Smooth muscle cell (in vitro differentiated cells): ENCODE measurements around the gene RIPOR2. TPM values are rescaled to one million over a fixed set of nuclear protein-coding genes. Genes with fewer than 3 reads are reported as not detected.

Experiments used
- DNase-seq: peaks from one replicate; lab custom pipeline; 2025; ENCODE audit not compliant: unreplicated experiment; lab: John Stamatoyannopoulos, UW
- H2AFZ ChIP-seq: fragments of 200-600 bp; sonication (generic); 2 replicates; pipeline ENCODE4 v1.6.0; 2016; ENCODE audit warnings: antibody characterized with exemption, low read depth, mild to moderate bottlenecking
- H3F3A ChIP-seq: fragments of 200-600 bp; sonication (generic); 2 replicates; pipeline ENCODE4 v1.6.0; 2017; ENCODE audit warnings: antibody characterized with exemption, low read depth
- H3K27ac ChIP-seq: fragments of 200-600 bp; sonication (generic); 2 replicates; pipeline ENCODE4 v1.5.1; 2016; ENCODE audit warnings: low read depth, mild to moderate bottlenecking
- H3K27me3 ChIP-seq: fragments of 200-600 bp; sonication (generic); 2 replicates; pipeline ENCODE4 v1.6.1; 2016; ENCODE audit warnings: low read depth, mild to moderate bottlenecking
- H3K36me3 ChIP-seq: fragments of 200-600 bp; sonication (generic); 2 replicates; pipeline ENCODE4 v1.5.1; 2016; ENCODE audit warnings: low read depth
- H3K4me1 ChIP-seq: fragments of 200-600 bp; sonication (generic); 2 replicates; pipeline ENCODE4 v1.5.1; 2016; ENCODE audit warnings: low read depth
- H3K4me2 ChIP-seq: fragments of 200-600 bp; sonication (generic); 2 replicates; pipeline ENCODE4 v1.6.0; 2016; ENCODE audit warnings: mild to moderate bottlenecking
- H3K4me3 ChIP-seq: fragments of 200-600 bp; sonication (generic); 2 replicates; pipeline ENCODE4 v1.5.1; 2016; ENCODE audit warnings: mild to moderate bottlenecking
- H3K79me2 ChIP-seq: fragments of 200-600 bp; sonication (generic); 2 replicates; pipeline ENCODE4 v1.6.0; 2016; ENCODE audit warnings: low read depth, mild to moderate bottlenecking
- H3K9ac ChIP-seq: fragments of 200-600 bp; sonication (generic); 2 replicates; pipeline ENCODE4 v1.6.0; 2016; ENCODE audit warnings: low read depth
- H3K9me3 ChIP-seq: fragments of 200-600 bp; sonication (generic); replicated peaks from 2 replicates; pipeline ENCODE4 v1.5.1; 2016; ENCODE audit warnings: low read depth
- H4K20me1 ChIP-seq: fragments of 200-600 bp; sonication (generic); 2 replicates; pipeline ENCODE4 v1.6.0; 2016; ENCODE audit warnings: low read depth
- WGBS: methylation state at CpG from one replicate; pipeline ENCODE4 v1.1.7; 2016; ENCODE audit warnings: low lambda C conversion rate; 5-methylcytosine and 5-hydroxymethylcytosine counted together
- polyA plus RNA-seq: library from polyadenylated mRNA; unstranded; fragments of >200 nt; fragmentation: Nextera tagmentation; extraction: Ambion mirVana; gene quantifications from 2 replicates; pipeline ENCODE4 v1.2.1, GENCODE V29; 2016
- total RNA-seq: library from RNA; depleted of rRNA; stranded (reverse); fragments of >200 nt; gene quantifications from 2 replicates; pipeline ENCODE4 v1.2.3, GENCODE V29; 2014
- TF ChIP-seq, protein P1 (sequence below): fragments of 200-600 bp; sonication (generic); IDR thresholded peaks from 2 replicates; pipeline ENCODE4 v1.5.1; 2017; ENCODE audit warnings: borderline replicate concordance, mild to moderate bottlenecking, antibody characterized with exemption; ENCODE audit not compliant: insufficient read depth, poor library complexity, severe bottlenecking

RIPOR2 gene
- total and polyA plus RNA-seq, 2 experiments from 2014 or later, result 2.3 to 5.6 TPM

DNA sequence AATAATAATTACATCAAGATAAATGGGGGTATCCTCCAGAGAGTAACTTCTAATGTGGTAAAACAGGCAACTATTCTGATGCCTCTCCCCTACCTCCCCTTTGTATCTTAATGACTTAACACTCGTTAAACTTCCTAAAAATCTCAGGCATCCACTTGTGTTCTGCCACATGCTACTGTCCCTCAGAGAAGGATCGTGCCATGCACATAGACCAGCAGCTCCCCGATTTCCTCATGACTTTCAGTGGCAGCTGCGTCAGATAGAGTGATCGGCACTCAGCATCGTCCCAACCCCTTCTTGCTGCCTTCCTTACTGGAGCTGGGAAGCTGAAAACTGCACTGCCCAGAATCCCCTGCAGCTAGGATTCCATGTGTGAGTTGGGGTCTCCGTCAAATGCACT is 32.1 kb downstream of the RIPOR2 start:
- TF ChIP-seq, protein P1, sequence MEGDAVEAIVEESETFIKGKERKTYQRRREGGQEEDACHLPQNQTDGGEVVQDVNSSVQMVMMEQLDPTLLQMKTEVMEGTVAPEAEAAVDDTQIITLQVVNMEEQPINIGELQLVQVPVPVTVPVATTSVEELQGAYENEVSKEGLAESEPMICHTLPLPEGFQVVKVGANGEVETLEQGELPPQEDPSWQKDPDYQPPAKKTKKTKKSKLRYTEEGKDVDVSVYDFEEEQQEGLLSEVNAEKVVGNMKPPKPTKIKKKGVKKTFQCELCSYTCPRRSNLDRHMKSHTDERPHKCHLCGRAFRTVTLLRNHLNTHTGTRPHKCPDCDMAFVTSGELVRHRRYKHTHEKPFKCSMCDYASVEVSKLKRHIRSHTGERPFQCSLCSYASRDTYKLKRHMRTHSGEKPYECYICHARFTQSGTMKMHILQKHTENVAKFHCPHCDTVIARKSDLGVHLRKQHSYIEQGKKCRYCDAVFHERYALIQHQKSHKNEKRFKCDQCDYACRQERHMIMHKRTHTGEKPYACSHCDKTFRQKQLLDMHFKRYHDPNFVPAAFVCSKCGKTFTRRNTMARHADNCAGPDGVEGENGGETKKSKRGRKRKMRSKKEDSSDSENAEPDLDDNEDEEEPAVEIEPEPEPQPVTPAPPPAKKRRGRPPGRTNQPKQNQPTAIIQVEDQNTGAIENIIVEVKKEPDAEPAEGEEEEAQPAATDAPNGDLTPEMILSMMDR, result no peak
- H3K4me2 ChIP-seq, result no peak overlapping the region
- WGBS, result 89% methylated on average over 7 of the region's 7 CpGs
- H3F3A ChIP-seq, result no peaks in the 10 kb centered on the region
- no peak overlapping the region for H2AFZ ChIP-seq
- H3K27ac ChIP-seq, result no peak overlapping the region
- no peaks in the 10 kb centered on the region for H3K9me3 ChIP-seq
- H3K4me3 ChIP-seq, result no peak overlapping the region
- DNase-seq, result no peak
- H3K4me1 ChIP-seq, result peaks cover 12% of the 10 kb centered on the region
- no peaks in the 10 kb centered on the region for H3K27me3 ChIP-seq
- H3K79me2 ChIP-seq, result no peaks in the 10 kb centered on the region
- H3K36me3 ChIP-seq, result no peaks in the 10 kb centered on the region
- H3K9ac ChIP-seq, result no peak overlapping the region
- no peaks in the 10 kb centered on the region for H4K20me1 ChIP-seq

DNA sequence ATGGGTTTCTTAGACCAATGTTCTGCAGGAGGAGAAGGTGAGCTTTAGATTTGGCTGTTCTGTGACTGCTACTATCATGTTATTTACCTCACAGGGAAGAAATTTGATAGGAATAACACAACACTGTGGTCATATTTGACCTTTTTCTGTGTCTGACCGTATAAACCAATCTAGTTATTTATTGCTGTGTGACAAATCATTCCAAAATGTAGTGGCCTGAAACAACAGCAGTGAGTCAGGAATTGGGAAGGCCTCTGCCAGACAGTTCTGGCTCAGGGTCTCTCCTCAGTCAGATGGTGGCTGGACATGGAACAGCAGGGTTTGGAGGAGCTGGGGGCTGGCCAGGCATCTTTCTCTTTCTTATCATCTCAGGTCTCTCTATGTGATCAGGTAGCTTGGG is 33.0 kb downstream of the RIPOR2 start:
- TF ChIP-seq, protein P1, result no peak
- Histone ChIP-seq H2AFZ (no peak overlapping the region), H3K9ac (no peak overlapping the region), H3K36me3 (no peaks in the 10 kb centered on the region), H3K27ac (no peak overlapping the region), H4K20me1 (no peaks in the 10 kb centered on the region), H3K9me3 (no peaks in the 10 kb centered on the region), H3K4me2 (no peak overlapping the region), H3K79me2 (no peaks in the 10 kb centered on the region), H3F3A (no peaks in the 10 kb centered on the region), H3K4me3 (no peak overlapping the region), H3K27me3 (no peaks in the 10 kb centered on the region), H3K4me1 (peaks cover 7% of the 10 kb centered on the region)
- WGBS, result 32% methylated on average over 1 of the region's 1 CpG
- no peak for DNase-seq

DNA sequence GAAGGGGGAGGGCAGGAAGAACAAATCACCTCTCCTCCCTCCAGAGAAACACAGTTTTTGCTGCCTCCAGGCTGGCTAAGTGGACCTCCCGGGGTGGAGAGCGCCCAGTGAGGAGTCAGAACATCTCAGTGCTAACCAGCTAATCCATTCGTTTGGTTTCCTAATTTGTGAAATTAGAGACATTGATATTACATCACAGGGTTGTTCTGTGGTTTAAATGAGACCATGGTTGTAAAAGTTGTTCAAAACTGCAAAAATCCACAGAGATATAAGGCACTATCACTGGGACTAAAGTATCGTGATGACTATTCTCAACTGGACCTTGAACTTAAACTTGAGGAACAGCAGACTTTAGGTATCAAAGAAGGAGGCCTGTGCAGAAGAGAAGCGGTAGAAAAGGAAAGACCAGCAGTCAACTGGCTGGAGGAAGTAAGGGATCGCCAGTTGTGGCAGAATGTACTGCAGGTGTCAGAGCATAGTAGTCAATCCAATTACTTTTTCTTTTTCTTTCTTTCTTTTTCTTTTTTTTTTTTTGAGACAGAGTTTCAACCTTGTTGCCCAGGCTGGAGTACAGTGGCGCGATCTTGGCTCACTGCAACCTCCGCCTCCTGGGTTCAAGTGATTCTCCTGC is 33.9 kb downstream of the RIPOR2 start:
- H3K9ac ChIP-seq, result no peak overlapping the region
- no peaks in the 10 kb centered on the region for H3K79me2 ChIP-seq
- no peak for DNase-seq
- no peak overlapping the region for H2AFZ ChIP-seq
- H3K27ac ChIP-seq, result no peak overlapping the region
- H4K20me1 ChIP-seq, result no peaks in the 10 kb centered on the region
- 87% methylated on average over 9 of the region's 9 CpGs for WGBS
- H3K4me2 ChIP-seq, result no peak overlapping the region
- TF ChIP-seq, protein P1, result no peak
- no peaks in the 10 kb centered on the region for H3K9me3 ChIP-seq
- peaks cover 7% of the 10 kb centered on the region for H3K4me1 ChIP-seq
- H3F3A ChIP-seq, result no peaks in the 10 kb centered on the region
- H3K27me3 ChIP-seq, result no peaks in the 10 kb centered on the region
- no peaks in the 10 kb centered on the region for H3K36me3 ChIP-seq
- no peak overlapping the region for H3K4me3 ChIP-seq

DNA sequence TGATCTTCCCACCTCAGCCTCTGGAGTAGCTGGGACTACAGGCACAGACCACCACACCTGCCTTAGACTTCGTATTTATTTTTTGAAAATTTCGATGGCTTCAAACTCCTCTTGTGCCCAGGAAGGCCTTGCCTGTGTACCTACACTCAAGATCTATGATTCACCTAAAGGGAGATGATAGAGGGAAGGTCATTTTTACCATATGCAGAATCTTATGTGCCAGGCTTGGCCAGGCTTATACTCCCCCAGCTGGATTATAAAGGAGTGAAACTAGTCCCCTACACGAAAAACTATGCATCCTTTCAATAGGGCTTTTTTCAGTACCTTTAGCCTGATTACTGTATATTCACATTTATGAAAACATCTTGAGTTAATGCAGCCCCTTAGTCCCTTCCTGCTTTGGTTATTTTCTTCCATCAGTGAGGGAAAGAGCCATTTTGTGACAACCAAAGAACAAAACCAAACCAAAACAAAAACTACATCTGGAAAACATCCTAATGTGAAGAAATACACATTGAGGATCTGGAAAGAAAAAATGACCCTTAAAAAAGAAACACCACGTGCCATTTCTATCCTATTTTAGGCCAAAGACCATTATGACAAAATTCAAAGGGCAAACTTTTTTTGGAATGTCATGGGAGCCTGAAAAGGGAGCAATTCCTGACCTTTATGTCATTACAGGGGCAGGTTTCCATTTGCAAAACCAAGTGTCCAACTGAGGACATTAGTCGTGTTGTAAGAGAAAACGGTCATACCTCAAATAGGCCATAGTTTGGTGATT is 34.7 kb downstream of the RIPOR2 start:
- Histone ChIP-seq H3K4me3 (no peak overlapping the region), H3F3A (no peaks in the 10 kb centered on the region), H2AFZ (no peak overlapping the region), H3K27ac (no peak overlapping the region), H3K9me3 (no peaks in the 10 kb centered on the region), H3K79me2 (no peaks in the 10 kb centered on the region), H4K20me1 (no peaks in the 10 kb centered on the region), H3K4me2 (no peak overlapping the region), H3K4me1 (peaks cover 7% of the 10 kb centered on the region), H3K36me3 (no peaks in the 10 kb centered on the region), H3K27me3 (no peaks in the 10 kb centered on the region), H3K9ac (no peak overlapping the region)
- DNase-seq, result no peak
- WGBS, result 82% methylated on average over 6 of the region's 6 CpGs
- TF ChIP-seq, protein P1, result no peak
